T1000 (cell line): ENCODE results near the gene LCLAT1.
"Not testable (repeated sequence)": the region's sequence is repeated elsewhere in the genome, so short reads cannot be mapped to it uniquely, and the experiment has no call there.

Experiments
- DNase-seq: peaks from one replicate; lab custom pipeline; 2025; ENCODE audit warnings: mixed read lengths; lab: John Stamatoyannopoulos, UW

Gene LCLAT1

GRCh38 chr2:30591186-30591585 is 144.1 kb downstream of the LCLAT1 start:
- DNase-seq: no peak

GRCh38 chr2:30601375-30601774 is 154.3 kb downstream of the LCLAT1 start:
- DNase-seq: no peak

GRCh38 chr2:30605197-30605596 is 158.2 kb downstream of the LCLAT1 start:
- DNase-seq: no peak

- no peak for DNase-seq
These were observed 161.6 kb downstream of the LCLAT1 start for GRCh38 chr2:30608643-30609042.

- DNase-seq: no peak
These were observed 164.5 kb downstream of the LCLAT1 start for GRCh38 chr2:30611583-30611982.

GRCh38 chr2:30612371-30612770 is 165.3 kb downstream of the LCLAT1 start:
- DNase-seq: no peak

GRCh38 chr2:30613001-30613400 is 166.0 kb downstream of the LCLAT1 start:
- DNase-seq: no peak

- not testable (repeated sequence) for DNase-seq
These were observed 167.2 kb downstream of the LCLAT1 start for GRCh38 chr2:30614227-30614626.

- DNase-seq: no peak
These were observed 168.9 kb downstream of the LCLAT1 start for GRCh38 chr2:30615926-30616325.

GRCh38 chr2:30620102-30620501 is 173.1 kb downstream of the LCLAT1 start:
- DNase-seq: no peak

- no peak for DNase-seq
These were observed 174.8 kb downstream of the LCLAT1 start for GRCh38 chr2:30621836-30622235.

GRCh38 chr2:30622452-30622851 is 175.4 kb downstream of the LCLAT1 start:
- no peak for DNase-seq

GRCh38 chr2:30625276-30625675 is 178.2 kb downstream of the LCLAT1 start:
- DNase-seq: no peak

- no peak for DNase-seq
These were observed 178.7 kb downstream of the LCLAT1 start for GRCh38 chr2:30625701-30626100.

GRCh38 chr2:30626397-30626796 is 179.4 kb downstream of the LCLAT1 start:
- no peak for DNase-seq

GRCh38 chr2:30627151-30627550 is 180.1 kb downstream of the LCLAT1 start:
- no peak for DNase-seq

- DNase-seq: no peak
These were observed 181.3 kb downstream of the LCLAT1 start for GRCh38 chr2:30628341-30628740.

- no peak for DNase-seq
These were observed 182.8 kb downstream of the LCLAT1 start for GRCh38 chr2:30629866-30630265.

- no peak for DNase-seq
These were observed 184.1 kb downstream of the LCLAT1 start for GRCh38 chr2:30631051-30631671.

GRCh38 chr2:30633039-30633438 is 186.0 kb downstream of the LCLAT1 start:
- DNase-seq: no peak

- no peak for DNase-seq
These were observed 189.3 kb downstream of the LCLAT1 start for GRCh38 chr2:30636311-30636710.

- no peak for DNase-seq
These were observed 192.8 kb downstream of the LCLAT1 start for GRCh38 chr2:30639836-30640235.

GRCh38 chr2:30641765-30642345 is 194.8 kb downstream of the LCLAT1 start:
- no peak for DNase-seq

GRCh38 chr2:30643013-30643412 is 196.0 kb downstream of the LCLAT1 start:
- not testable (repeated sequence) for DNase-seq
